D721Med (cell line): ENCODE measurements around the gene PBX3.

ENCODE experiments used
- DNase-seq: peaks from one replicate; pipeline ENCODE4 v3.0.0; 2011; ENCODE audit warnings: low spot score; ENCODE audit not compliant: insufficient read length
- FAIRE-seq: peaks from 2 replicates; lab custom pipeline; 2011; peaks lifted over from hg19 to GRCh38; lab: Jason Lieb, UNC
- CTCF ChIP-seq: IDR thresholded peaks from 2 replicates; pipeline ENCODE4 v1.5.1; 2012; ENCODE audit warnings: mild to moderate bottlenecking, control low read depth; ENCODE audit not compliant: insufficient read depth; ENCODE audit errors: missing control alignments

The PBX3 gene

DNA sequence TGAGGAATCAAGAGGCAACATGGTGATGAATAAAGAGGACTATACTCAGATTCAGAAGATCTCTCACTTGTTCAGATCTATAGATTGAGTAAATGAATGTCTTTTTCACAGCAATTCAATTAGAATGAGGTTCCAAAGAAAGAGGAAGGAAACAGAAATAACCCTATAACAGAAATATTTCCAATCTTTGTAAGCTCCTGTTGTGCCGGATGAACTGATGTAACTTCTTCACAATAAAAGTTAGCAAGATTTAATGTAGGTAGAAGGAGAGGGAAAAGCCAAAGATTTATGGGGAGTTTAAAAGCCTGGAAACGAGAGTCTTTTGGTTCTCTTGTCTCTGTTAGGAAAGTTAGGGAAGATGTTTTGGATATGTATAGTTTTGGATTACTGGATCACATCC is 92.1 kb downstream of the PBX3 start:
- TF ChIP-seq CTCF = no peak
- no peak for FAIRE-seq
- no peak for DNase-seq

DNA sequence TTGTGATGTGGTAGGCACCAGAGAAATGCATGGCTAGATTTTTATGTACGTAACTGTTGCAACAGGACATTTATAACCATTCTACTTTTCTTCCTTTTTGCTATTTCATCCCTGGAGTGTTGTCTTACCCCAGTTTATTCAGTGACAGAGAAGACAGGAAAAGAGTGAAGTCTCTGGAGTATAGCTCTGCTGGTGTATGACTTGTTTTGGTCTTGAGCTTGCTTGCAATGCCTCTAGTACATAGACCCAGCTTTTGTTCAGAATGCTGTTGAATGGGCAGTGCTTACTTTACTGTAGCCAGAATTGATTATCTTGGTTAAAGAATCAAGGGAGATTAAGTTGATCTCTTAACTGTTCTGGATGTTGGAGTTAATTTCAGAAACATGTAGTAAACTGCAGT is 94.3 kb downstream of the PBX3 start:
- FAIRE-seq (peak; percentile 89), DNase-seq (no peak)

DNA sequence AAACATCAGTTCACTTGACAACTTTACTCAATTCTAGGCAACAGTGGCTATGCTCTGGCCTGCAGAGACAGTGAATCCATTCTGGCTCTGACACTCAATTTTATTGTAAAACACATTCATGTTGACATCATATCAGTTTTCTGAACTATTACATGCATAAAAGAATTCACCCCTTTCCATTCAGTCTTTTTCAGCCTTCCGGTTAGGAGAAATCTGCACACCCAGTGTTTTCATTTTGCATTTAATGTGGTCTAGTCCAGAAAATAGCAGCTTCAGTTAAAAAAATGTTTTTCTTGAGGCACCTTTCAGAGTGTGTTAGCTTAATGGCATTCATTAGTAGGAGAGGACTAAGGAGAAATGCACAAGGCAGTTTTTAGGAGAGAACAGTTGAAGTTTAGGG is 95.1 kb downstream of the PBX3 start:
- no peak for FAIRE-seq
- TF ChIP-seq CTCF = no peak
- no peak for DNase-seq

More for the DNA sequence above, 94.3 kb downstream of the PBX3 start:
- no peak for TF ChIP-seq CTCF

DNA sequence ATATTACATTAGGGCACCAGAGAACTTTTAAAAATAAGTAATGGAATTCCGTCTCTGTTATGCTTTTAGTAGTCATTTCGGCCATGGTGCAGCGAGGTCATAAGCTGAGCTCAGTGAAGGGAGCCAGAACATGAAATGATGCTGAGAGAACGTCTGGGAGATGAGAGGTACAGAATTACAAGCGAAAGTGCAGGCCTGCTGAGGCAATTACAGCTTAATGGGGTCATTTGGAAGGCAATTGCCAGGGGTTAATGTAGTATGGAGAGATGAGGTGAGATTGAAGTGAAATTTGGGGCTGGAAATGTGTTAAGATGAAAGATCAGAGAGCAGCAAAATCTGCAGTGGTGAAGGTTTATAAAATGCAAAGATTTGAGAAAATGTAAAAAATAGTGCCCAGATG is 96.5 kb downstream of the PBX3 start:
- FAIRE-seq = no peak

DNA sequence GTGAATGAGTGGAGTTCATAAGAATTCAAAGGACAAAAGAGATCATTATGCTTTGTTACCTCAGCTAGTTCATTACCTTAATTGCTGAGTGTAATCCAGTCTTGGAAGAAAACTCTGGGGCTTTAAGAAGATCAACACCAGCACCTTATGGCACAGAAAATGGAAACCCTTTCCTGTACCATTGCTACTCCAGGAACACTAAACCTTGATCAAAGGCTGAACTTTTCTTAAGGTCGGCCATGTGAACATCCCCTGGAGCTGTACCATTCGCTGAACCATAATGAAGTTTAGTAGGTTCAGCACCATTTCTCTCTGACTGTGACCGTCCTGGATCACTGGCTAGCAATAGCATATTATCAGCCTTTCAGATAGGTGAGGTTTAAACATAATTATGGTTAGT is 97.4 kb downstream of the PBX3 start:
- FAIRE-seq (peak; percentile 99), DNase-seq (no peak)
- TF ChIP-seq CTCF = no peak

More for the DNA sequence above, 96.5 kb downstream of the PBX3 start:
- TF ChIP-seq CTCF = no peak
- no peak for DNase-seq

GRCh38 chr9:125845271-125845808 is 98.2 kb downstream of the PBX3 start:
- peak; percentile 71 for FAIRE-seq
- TF ChIP-seq CTCF = no peak

GRCh38 chr9:125847735-125848134 is 100.6 kb downstream of the PBX3 start:
- no peak for TF ChIP-seq CTCF
- DNase-seq = no peak
- no peak for FAIRE-seq

More at GRCh38 chr9:125845271-125845808, 98.2 kb downstream of the PBX3 start:
- DNase-seq = no peak
